ENCODE results near the gene KRT34. TPM values are rescaled to one million over a fixed set of nuclear protein-coding genes. Genes with fewer than 3 reads are reported as not detected.
A peak's percentile ranks its signal among the peaks of the same experiment; 100 is the strongest.

Gene KRT34
- total and polyA plus RNA-seq, 4 donors = not detected

- 81% methylated on average over 5 of the region's 7 CpGs for WGBS (ENCODE audit: insufficient coverage)
Measured at GRCh38 chr17:41418116-41418860, 36.2 kb upstream of the KRT34 start.

GRCh38 chr17:41417576-41418015 lies 35.5 kb upstream of the KRT34 start:
- H3K36me3 ChIP-seq (ENCODE audit: control insufficient read depth, insufficient read depth, low read length) = no peaks in the 10 kb centered on the region
- WGBS (ENCODE audit: insufficient coverage) = 47% methylated on average over 3 of the region's 4 CpGs

More at GRCh38 chr17:41418116-41418860, 36.2 kb upstream of the KRT34 start:
- H3K4me3 ChIP-seq (ENCODE audit: low read depth, low read length) = no peak overlapping the region
- no peaks in the 10 kb centered on the region for H3K36me3 ChIP-seq (ENCODE audit: control insufficient read depth, insufficient read depth, low read length)
- no peaks in the 10 kb centered on the region for H3K27me3 ChIP-seq (ENCODE audit: control insufficient read depth, insufficient read depth, low read length)
- no peak for DNase-seq (ENCODE audit: low read depth in 4 of 6, low spot score in 6 of 6)
- H3K4me1 ChIP-seq (ENCODE audit: control insufficient read depth, insufficient read depth, low read length) = peaks cover 3% of the 10 kb centered on the region
- H3K9me3 ChIP-seq (ENCODE audit: control insufficient read depth, insufficient read depth, low read length) = no peaks in the 10 kb centered on the region
- H3K27ac ChIP-seq (ENCODE audit: low read depth, low read length) = no peak overlapping the region

DNA sequence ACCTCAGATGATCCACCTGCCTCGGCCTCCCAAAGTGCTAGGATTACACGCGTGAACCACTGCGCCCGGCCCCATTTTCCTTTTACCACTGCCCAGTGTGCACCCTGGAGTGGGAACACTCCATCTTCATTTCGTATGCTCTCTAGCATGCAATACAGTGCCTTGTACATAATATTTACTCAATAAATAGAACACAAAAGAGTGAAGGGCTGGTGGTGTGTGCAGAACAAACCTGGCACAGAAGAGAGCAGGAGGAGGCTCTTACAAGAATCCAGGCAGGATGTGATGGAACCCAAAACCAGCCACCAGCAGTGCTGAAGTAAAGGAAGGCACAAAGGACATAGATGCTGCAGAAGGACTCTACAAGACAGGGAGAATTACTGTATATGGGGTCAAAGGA lies 35.0 kb upstream of the KRT34 start:
- H3K27me3 ChIP-seq (ENCODE audit: control insufficient read depth, insufficient read depth, low read length) = no peaks in the 10 kb centered on the region
- H3K27ac ChIP-seq (ENCODE audit: low read depth, low read length) = no peak overlapping the region
- DNase-seq (ENCODE audit: low read depth in 4 of 6, low spot score in 6 of 6) = no peak
- H3K36me3 ChIP-seq (ENCODE audit: control insufficient read depth, insufficient read depth, low read length) = no peaks in the 10 kb centered on the region
- WGBS (ENCODE audit: insufficient coverage) = 90% methylated on average over 2 of the region's 6 CpGs
- H3K4me1 ChIP-seq (ENCODE audit: control insufficient read depth, insufficient read depth, low read length) = peaks cover 3% of the 10 kb centered on the region
- no peak overlapping the region for H3K4me3 ChIP-seq (ENCODE audit: low read depth, low read length)
- no peaks in the 10 kb centered on the region for H3K9me3 ChIP-seq (ENCODE audit: control insufficient read depth, insufficient read depth, low read length)

More at GRCh38 chr17:41417576-41418015, 35.5 kb upstream of the KRT34 start:
- Histone ChIP-seq H3K27me3 (ENCODE audit: control insufficient read depth, insufficient read depth, low read length) (no peaks in the 10 kb centered on the region), H3K9me3 (ENCODE audit: control insufficient read depth, insufficient read depth, low read length) (no peaks in the 10 kb centered on the region), H3K4me1 (ENCODE audit: control insufficient read depth, insufficient read depth, low read length) (peaks cover 3% of the 10 kb centered on the region), H3K4me3 (ENCODE audit: low read depth, low read length) (no peak overlapping the region), H3K27ac (ENCODE audit: low read depth, low read length) (no peak overlapping the region)
- no peak for DNase-seq (ENCODE audit: low read depth in 4 of 6, low spot score in 6 of 6)

DNA sequence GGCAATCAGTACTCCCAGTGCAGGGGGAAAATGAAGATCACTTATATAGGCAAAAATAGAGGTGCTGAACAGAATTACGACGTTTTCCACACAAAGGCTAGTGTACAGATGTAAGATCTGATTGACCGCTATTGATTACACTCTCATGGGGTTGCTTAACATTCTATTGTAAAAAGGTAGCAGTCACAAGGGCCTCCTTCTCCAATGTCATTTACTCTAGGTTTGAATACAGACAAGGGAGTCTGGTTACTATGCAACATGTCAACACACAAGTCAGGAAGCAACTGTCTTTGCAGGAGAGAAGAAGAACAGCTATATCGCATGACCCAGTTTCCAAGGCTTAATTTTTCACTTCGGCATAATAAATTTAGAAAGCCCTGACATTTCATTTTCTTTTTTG lies 34.4 kb upstream of the KRT34 start:
- peak in 1 of 6 donors; percentile 67 for DNase-seq (ENCODE audit: low read depth in 4 of 6, low spot score in 6 of 6)
- H3K4me1 ChIP-seq (ENCODE audit: control insufficient read depth, insufficient read depth, low read length) = peaks cover 3% of the 10 kb centered on the region
- WGBS (ENCODE audit: insufficient coverage) = no CpG with 5 or more reads among the region's 5 CpGs
- no peaks in the 10 kb centered on the region for H3K27me3 ChIP-seq (ENCODE audit: control insufficient read depth, insufficient read depth, low read length)
- H3K9me3 ChIP-seq (ENCODE audit: control insufficient read depth, insufficient read depth, low read length) = no peaks in the 10 kb centered on the region
- H3K36me3 ChIP-seq (ENCODE audit: control insufficient read depth, insufficient read depth, low read length) = no peaks in the 10 kb centered on the region
- no peak overlapping the region for H3K4me3 ChIP-seq (ENCODE audit: low read depth, low read length)
- H3K27ac ChIP-seq (ENCODE audit: low read depth, low read length) = no peak overlapping the region

GRCh38 chr17:41415833-41416335 lies 33.8 kb upstream of the KRT34 start:
- Histone ChIP-seq H3K4me3 (ENCODE audit: low read depth, low read length) (no peak overlapping the region), H3K27ac (ENCODE audit: low read depth, low read length) (no peak overlapping the region), H3K9me3 (ENCODE audit: control insufficient read depth, insufficient read depth, low read length) (no peaks in the 10 kb centered on the region), H3K4me1 (ENCODE audit: control insufficient read depth, insufficient read depth, low read length) (peaks cover 3% of the 10 kb centered on the region), H3K36me3 (ENCODE audit: control insufficient read depth, insufficient read depth, low read length) (no peaks in the 10 kb centered on the region), H3K27me3 (ENCODE audit: control insufficient read depth, insufficient read depth, low read length) (no peaks in the 10 kb centered on the region)
- WGBS (ENCODE audit: insufficient coverage) = 90% methylated on average over 2 of the region's 3 CpGs
- no peak for DNase-seq (ENCODE audit: low read depth in 4 of 6, low spot score in 6 of 6)

DNA sequence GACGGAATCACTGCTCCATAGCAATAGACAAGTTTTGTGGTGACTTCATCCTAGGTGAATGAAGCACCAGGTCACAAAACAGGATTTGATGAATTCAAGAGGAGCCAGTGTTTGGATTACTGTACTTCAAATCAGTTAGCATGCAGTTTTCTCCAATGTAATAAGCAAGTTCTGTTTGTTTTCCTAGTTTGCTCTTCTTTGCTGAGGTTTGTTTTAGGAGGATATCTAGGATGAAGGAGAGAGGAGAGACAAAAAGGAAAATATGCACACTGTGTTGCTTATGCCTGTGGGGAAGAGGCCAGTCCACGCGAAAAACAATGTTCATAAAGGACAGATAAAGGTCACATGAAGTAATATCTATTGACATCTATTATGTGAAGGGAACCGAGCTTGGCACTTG lies 33.3 kb upstream of the KRT34 start:
- no peak for DNase-seq (ENCODE audit: low read depth in 4 of 6, low spot score in 6 of 6)
- Histone ChIP-seq H3K27ac (ENCODE audit: low read depth, low read length) (no peak overlapping the region), H3K4me3 (ENCODE audit: low read depth, low read length) (no peak overlapping the region), H3K9me3 (ENCODE audit: control insufficient read depth, insufficient read depth, low read length) (no peaks in the 10 kb centered on the region), H3K27me3 (ENCODE audit: control insufficient read depth, insufficient read depth, low read length) (no peaks in the 10 kb centered on the region), H3K36me3 (ENCODE audit: control insufficient read depth, insufficient read depth, low read length) (no peaks in the 10 kb centered on the region), H3K4me1 (ENCODE audit: control insufficient read depth, insufficient read depth, low read length) (peaks cover 3% of the 10 kb centered on the region)
- WGBS (ENCODE audit: insufficient coverage) = 89% methylated on average over 1 of the region's 4 CpGs

GRCh38 chr17:41413982-41414381 lies 31.9 kb upstream of the KRT34 start:
- Histone ChIP-seq H3K36me3 (ENCODE audit: control insufficient read depth, insufficient read depth, low read length) (no peaks in the 10 kb centered on the region), H3K27me3 (ENCODE audit: control insufficient read depth, insufficient read depth, low read length) (no peaks in the 10 kb centered on the region), H3K9me3 (ENCODE audit: control insufficient read depth, insufficient read depth, low read length) (no peaks in the 10 kb centered on the region), H3K4me1 (ENCODE audit: control insufficient read depth, insufficient read depth, low read length) (peaks cover 3% of the 10 kb centered on the region), H3K4me3 (ENCODE audit: low read depth, low read length) (no peak overlapping the region), H3K27ac (ENCODE audit: low read depth, low read length) (no peak overlapping the region)
- DNase-seq (ENCODE audit: low read depth in 4 of 6, low spot score in 6 of 6) = no peak
- 100% methylated on average over 1 of the region's 2 CpGs for WGBS (ENCODE audit: insufficient coverage)

GRCh38 chr17:41413353-41413957 lies 31.3 kb upstream of the KRT34 start:
- peak in 1 of 6 donors; percentile 40 for DNase-seq (ENCODE audit: low read depth in 4 of 6, low spot score in 6 of 6)
- Histone ChIP-seq H3K4me1 (ENCODE audit: control insufficient read depth, insufficient read depth, low read length) (peaks cover 3% of the 10 kb centered on the region), H3K27me3 (ENCODE audit: control insufficient read depth, insufficient read depth, low read length) (no peaks in the 10 kb centered on the region), H3K9me3 (ENCODE audit: control insufficient read depth, insufficient read depth, low read length) (no peaks in the 10 kb centered on the region), H3K27ac (ENCODE audit: low read depth, low read length) (no peak overlapping the region), H3K36me3 (ENCODE audit: control insufficient read depth, insufficient read depth, low read length) (no peaks in the 10 kb centered on the region), H3K4me3 (ENCODE audit: low read depth, low read length) (no peak overlapping the region)
- 25% methylated on average over 4 of the region's 5 CpGs for WGBS (ENCODE audit: insufficient coverage)

DNA sequence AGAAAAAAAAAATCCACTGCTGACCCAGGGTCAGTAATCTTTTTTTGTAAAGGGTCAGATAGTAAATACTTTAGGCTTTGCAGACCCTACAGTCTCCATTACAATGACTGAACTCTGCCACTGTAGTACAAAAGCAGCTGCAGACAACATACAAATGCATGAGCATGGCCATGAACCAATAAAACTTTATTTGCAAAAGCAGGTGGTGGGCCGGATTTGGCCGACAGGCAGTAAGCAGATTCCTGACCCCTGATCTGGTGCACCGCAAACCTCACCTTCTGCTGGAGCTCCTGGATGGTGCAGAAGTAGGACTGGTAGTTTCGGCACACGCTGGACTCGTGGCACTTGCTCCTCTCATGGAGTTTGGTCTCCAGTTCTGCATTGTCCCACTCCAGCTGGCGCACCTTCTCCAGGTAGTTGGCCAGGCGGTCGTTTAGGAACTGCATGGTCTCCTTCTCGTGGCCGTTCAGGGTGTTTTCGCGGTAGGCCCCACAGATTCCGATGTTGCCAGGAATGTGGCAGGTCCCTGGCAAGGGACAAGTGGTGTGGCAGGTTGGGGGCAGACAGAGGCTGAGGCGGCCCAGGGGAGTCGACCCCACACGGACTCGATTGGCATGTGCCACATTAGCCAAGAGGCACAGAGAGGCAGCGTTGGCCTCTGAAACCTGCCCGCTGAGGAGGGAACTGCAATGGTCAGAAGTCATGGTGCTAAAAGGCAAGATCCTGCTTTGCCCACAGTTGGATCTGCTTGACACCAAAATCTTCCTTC lies 29.1 kb upstream of the KRT34 start:
- H3K36me3 ChIP-seq (ENCODE audit: control insufficient read depth, insufficient read depth, low read length) = no peaks in the 10 kb centered on the region
- H3K27me3 ChIP-seq (ENCODE audit: control insufficient read depth, insufficient read depth, low read length) = no peaks in the 10 kb centered on the region
- H3K9me3 ChIP-seq (ENCODE audit: control insufficient read depth, insufficient read depth, low read length) = no peaks in the 10 kb centered on the region
- DNase-seq (ENCODE audit: low read depth in 4 of 6, low spot score in 6 of 6) = no peak
- H3K4me1 ChIP-seq (ENCODE audit: control insufficient read depth, insufficient read depth, low read length) = no peaks in the 10 kb centered on the region
- 95% methylated on average over 20 of the region's 20 CpGs for WGBS (ENCODE audit: insufficient coverage)
- H3K4me3 ChIP-seq (ENCODE audit: low read depth, low read length) = no peak overlapping the region
- H3K27ac ChIP-seq (ENCODE audit: low read depth, low read length) = no peak overlapping the region
